ENCODE measurements around the gene NOTCH3.

GRCh38 chr19:15178629-15179308, 22.0 kb downstream of the NOTCH3 start:
- TF ChIP-seq CTCF (IDR thresholded peaks at IDR 0.05), result no peak
- no peak for TF ChIP-seq ZFX (IDR thresholded peaks at IDR 0.05; ENCODE audit: borderline replicate concordance)
